GM12873 (cell line): ENCODE data around the gene ABHD12B.

ENCODE experiments used
- CTCF ChIP-seq: IDR thresholded peaks from 2 replicates; pipeline ENCODE4 v1.5.1; 2012; ENCODE audit warnings: low read depth, mild to moderate bottlenecking, moderate library complexity, low read length, control low read depth; ENCODE audit not compliant: insufficient read depth; ENCODE audit errors: missing control alignments

ABHD12B gene

GRCh38 chr14:50882932-50883826 is 11.3 kb downstream of the ABHD12B start:
- no peak for TF ChIP-seq CTCF

- no peak for TF ChIP-seq CTCF
These were observed 12.0 kb downstream of the ABHD12B start for GRCh38 chr14:50883827-50884197.

GRCh38 chr14:50887476-50887875 is 15.6 kb downstream of the ABHD12B start:
- no peak for TF ChIP-seq CTCF

GRCh38 chr14:50892255-50892654 is 20.4 kb downstream of the ABHD12B start:
- TF ChIP-seq CTCF = no peak

DNA sequence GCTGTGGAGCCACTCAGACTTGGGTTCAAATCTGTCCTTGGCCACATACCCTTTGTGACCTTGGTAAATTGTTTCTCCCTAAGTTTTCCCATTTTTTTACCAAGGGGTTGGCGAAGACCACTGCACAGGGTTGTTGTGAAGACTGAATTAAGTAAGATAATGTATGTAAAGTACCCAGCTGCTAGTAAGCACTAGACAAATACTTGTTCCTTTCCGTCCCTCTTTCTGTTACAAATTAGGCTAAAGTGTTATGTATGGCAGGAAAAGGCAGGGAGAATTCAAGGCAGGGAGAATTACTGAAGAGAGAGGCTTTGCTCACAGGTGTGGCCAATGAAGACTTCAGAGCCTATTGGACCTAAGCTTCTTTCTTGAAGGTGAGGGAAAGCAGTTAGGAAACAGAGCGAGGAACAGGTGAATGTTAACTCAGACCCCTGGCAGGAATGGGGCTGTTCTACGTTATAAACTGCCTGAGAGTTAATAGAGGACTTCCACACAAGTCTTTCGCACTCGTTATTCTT is 25.9 kb downstream of the ABHD12B start:
- no peak for TF ChIP-seq CTCF

DNA sequence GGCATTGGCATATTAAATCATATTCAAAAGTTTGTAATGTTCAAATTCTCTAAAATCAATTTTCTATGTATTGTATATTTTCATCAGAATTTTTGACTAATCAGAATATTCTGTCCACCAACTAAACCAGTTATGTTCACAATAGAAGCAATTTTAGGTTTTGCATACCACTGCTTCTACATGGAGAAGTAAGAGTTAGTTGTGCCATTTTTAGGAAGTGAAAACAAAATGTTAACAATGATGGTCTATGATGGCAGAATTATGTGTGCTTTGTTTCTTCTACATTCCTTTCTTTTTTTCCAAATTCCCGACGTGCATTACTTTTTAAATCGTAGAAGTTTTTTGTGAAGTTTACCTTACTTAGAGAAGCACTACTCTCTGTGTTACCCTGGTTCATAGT is 29.5 kb downstream of the ABHD12B start:
- no peak for TF ChIP-seq CTCF

GRCh38 chr14:50904719-50905118 is 32.9 kb downstream of the ABHD12B start:
- no peak for TF ChIP-seq CTCF
